ENCODE measurements around the gene TMEM132C.

Gene TMEM132C

DNA sequence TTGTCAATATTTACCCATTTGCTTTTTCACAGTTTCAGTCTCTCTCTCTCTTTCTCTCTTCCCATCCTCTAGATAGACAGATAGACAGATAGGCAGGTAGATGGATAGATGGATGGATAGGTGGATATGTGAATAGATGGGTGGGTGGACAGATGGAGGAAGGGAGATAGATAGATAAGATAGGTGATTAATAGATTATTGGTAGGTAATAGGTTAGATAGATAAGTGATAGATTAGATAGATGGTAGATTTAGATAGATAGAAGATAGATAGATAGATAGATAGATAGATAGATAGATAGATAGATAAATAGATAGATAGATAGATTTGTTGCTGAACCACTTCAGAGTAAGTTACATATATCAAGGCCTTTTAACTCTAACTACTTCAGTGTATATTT is 408.6 kb downstream of the TMEM132C start:
- no peak overlapping the region for H3K9ac ChIP-seq (ENCODE audit: low read length)
- H3K4me3 ChIP-seq (ENCODE audit: low read length), result no peak overlapping the region
- no peaks in the 10 kb centered on the region for H3K27me3 ChIP-seq (replicated peaks; ENCODE audit: insufficient read depth, low read length)
- no peaks in the 10 kb centered on the region for H3K36me3 ChIP-seq (replicated peaks; ENCODE audit: insufficient read depth, low read length)
- H3K4me2 ChIP-seq (ENCODE audit: low read depth, low read length), result no peak overlapping the region
- TF ChIP-seq, protein P1, sequence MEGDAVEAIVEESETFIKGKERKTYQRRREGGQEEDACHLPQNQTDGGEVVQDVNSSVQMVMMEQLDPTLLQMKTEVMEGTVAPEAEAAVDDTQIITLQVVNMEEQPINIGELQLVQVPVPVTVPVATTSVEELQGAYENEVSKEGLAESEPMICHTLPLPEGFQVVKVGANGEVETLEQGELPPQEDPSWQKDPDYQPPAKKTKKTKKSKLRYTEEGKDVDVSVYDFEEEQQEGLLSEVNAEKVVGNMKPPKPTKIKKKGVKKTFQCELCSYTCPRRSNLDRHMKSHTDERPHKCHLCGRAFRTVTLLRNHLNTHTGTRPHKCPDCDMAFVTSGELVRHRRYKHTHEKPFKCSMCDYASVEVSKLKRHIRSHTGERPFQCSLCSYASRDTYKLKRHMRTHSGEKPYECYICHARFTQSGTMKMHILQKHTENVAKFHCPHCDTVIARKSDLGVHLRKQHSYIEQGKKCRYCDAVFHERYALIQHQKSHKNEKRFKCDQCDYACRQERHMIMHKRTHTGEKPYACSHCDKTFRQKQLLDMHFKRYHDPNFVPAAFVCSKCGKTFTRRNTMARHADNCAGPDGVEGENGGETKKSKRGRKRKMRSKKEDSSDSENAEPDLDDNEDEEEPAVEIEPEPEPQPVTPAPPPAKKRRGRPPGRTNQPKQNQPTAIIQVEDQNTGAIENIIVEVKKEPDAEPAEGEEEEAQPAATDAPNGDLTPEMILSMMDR (IDR thresholded peaks at IDR 0.05; ENCODE audit: low read length), result no peak
- TF ChIP-seq EZH2 (optimal IDR thresholded peaks at IDR 0.05; ENCODE audit: low read depth, low read length) (no peak), EZH2phosphoT487 (IDR thresholded peaks at IDR 0.05; ENCODE audit: low read length) (no peak)
- H2AFZ ChIP-seq (ENCODE audit: low read length), result no peak overlapping the region
- no peak overlapping the region for H3K27ac ChIP-seq (ENCODE audit: low read length)
- no peaks in the 10 kb centered on the region for H3K4me1 ChIP-seq (ENCODE audit: low read length)
- H3K79me2 ChIP-seq (ENCODE audit: low read length), result no peaks in the 10 kb centered on the region
- no peaks in the 10 kb centered on the region for H3K9me2 ChIP-seq (replicated peaks; ENCODE audit: insufficient read depth, low read length)
- H3F3A ChIP-seq (ENCODE audit: insufficient read depth, low read length), result no peaks in the 10 kb centered on the region
- DNase-seq, result no peak
- H4K20me1 ChIP-seq (ENCODE audit: insufficient read depth, low read length), result no peaks in the 10 kb centered on the region
- H3K9me3 ChIP-seq (replicated peaks; ENCODE audit: insufficient read depth, low read length), result no peaks in the 10 kb centered on the region

- Histone ChIP-seq H2AFZ (ENCODE audit: low read length) (no peak overlapping the region), H3K27me3 (replicated peaks; ENCODE audit: insufficient read depth, low read length) (no peaks in the 10 kb centered on the region), H3K27ac (ENCODE audit: low read length) (no peak overlapping the region), H3K36me3 (replicated peaks; ENCODE audit: insufficient read depth, low read length) (no peaks in the 10 kb centered on the region), H3K4me1 (ENCODE audit: low read length) (no peaks in the 10 kb centered on the region), H3K79me2 (ENCODE audit: low read length) (no peaks in the 10 kb centered on the region), H3K4me2 (ENCODE audit: low read depth, low read length) (no peak overlapping the region), H3F3A (ENCODE audit: insufficient read depth, low read length) (no peaks in the 10 kb centered on the region), H4K20me1 (ENCODE audit: insufficient read depth, low read length) (no peaks in the 10 kb centered on the region), H3K9ac (ENCODE audit: low read length) (no peak overlapping the region), H3K9me2 (replicated peaks; ENCODE audit: insufficient read depth, low read length) (no peaks in the 10 kb centered on the region), H3K9me3 (replicated peaks; ENCODE audit: insufficient read depth, low read length) (no peaks in the 10 kb centered on the region), H3K4me3 (ENCODE audit: low read length) (no peak overlapping the region)
- TF ChIP-seq EZH2phosphoT487 (IDR thresholded peaks at IDR 0.05; ENCODE audit: low read length) (no peak), EZH2 (optimal IDR thresholded peaks at IDR 0.05; ENCODE audit: low read depth, low read length) (no peak)
- TF ChIP-seq, protein P1 (IDR thresholded peaks at IDR 0.05; ENCODE audit: low read length), result no peak
- no peak for DNase-seq
These were observed 413.6 kb downstream of the TMEM132C start for GRCh38 chr12:128680555-128680954.

DNA sequence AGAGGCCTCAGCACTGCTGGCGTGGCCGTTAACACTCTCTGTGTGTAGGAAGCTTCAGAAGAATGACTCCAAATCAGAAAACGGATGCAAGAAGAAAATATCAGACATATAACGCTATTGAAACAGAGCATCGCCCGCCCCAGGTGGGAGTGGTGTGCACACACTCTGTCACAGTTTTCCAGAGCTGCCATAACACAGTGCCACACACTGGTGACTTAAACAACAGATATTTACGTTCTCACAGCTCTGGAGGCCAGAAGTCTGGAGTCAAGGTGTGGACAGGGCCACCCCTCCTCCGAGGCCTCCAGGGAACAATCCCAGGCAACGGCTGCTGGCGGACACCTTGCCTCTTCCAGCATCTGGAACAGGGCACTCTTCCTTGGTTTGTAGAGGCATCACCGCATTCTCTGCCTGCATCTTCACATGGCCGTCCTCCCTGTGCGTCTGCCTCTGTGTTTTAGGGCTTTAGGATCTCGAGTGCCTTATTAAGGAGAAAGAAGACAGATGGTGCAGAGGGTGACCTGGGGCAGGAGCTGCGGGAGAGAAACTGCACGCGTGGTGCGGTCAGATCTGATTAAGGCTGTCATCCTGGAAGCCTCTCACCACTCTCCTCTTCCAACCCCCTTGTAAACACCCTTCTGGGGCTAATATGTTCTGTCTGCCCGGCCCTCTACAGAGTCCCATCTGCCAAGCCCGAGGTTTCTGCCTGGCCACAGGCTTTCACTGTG is 415.7 kb downstream of the TMEM132C start:
- no peak for DNase-seq
- Histone ChIP-seq H3K36me3 (replicated peaks; ENCODE audit: insufficient read depth, low read length) (no peaks in the 10 kb centered on the region), H2AFZ (ENCODE audit: low read length) (no peak overlapping the region), H3K4me3 (ENCODE audit: low read length) (no peak overlapping the region), H3K27ac (ENCODE audit: low read length) (no peak overlapping the region), H3K4me1 (ENCODE audit: low read length) (no peaks in the 10 kb centered on the region), H3K27me3 (replicated peaks; ENCODE audit: insufficient read depth, low read length) (no peaks in the 10 kb centered on the region), H3K4me2 (ENCODE audit: low read depth, low read length) (no peak overlapping the region), H3K9me2 (replicated peaks; ENCODE audit: insufficient read depth, low read length) (no peaks in the 10 kb centered on the region), H4K20me1 (ENCODE audit: insufficient read depth, low read length) (no peaks in the 10 kb centered on the region), H3F3A (ENCODE audit: insufficient read depth, low read length) (no peaks in the 10 kb centered on the region), H3K9ac (ENCODE audit: low read length) (no peak overlapping the region), H3K79me2 (ENCODE audit: low read length) (no peaks in the 10 kb centered on the region), H3K9me3 (replicated peaks; ENCODE audit: insufficient read depth, low read length) (no peaks in the 10 kb centered on the region)
- TF ChIP-seq EZH2phosphoT487 (IDR thresholded peaks at IDR 0.05; ENCODE audit: low read length) (no peak), EZH2 (optimal IDR thresholded peaks at IDR 0.05; ENCODE audit: low read depth, low read length) (no peak)
- TF ChIP-seq, protein P1 (IDR thresholded peaks at IDR 0.05; ENCODE audit: low read length), result no peak

Data from MM.1S (cell line).